Caco-2 (cell line): ENCODE data around the gene GOSR2. TPM values are rescaled to one million over a fixed set of nuclear protein-coding genes. Genes with fewer than 3 reads are reported as not detected.

Source experiments
- BruUV-seq: library from RNA; stranded (reverse); fragments of 400-500 nt; replicated peaks from 2 replicates; lab custom pipeline; 2021; lab: Mats Ljungman, UMichigan
- CTCF ChIA-PET: fragments of 300-600 bp; sonication (Branson Sonifier 250); formaldehyde crosslinking; loops from one replicate; lab custom pipeline; 2022; ENCODE audit warnings: antibody characterized with exemption; lab: Charles Lee
- POLR2A ChIA-PET: fragments of 300-600 bp; sonication (Branson Sonifier 250); formaldehyde crosslinking; loops from one replicate; lab custom pipeline; 2022; ENCODE audit warnings: antibody characterized with exemption; lab: Charles Lee
- DNase-seq, 2 experiments: peaks; one replicate each; pipeline versions ENCODE4 v3.0.0 to v3.0.0-alpha.2; 2020 to 2022
- H3K27me3 ChIP-seq: replicated peaks from 2 replicates; pipeline ENCODE4 v1.6.0; 2011; ENCODE audit warnings: low read length; ENCODE audit not compliant: control insufficient read depth, insufficient read depth
- H3K36me3 ChIP-seq: 2 replicates; pipeline ENCODE4 v1.5.1; 2011; ENCODE audit warnings: low read length; ENCODE audit not compliant: control insufficient read depth, insufficient read depth
- H3K4me1 ChIP-seq: fragments of 250-450 bp; sonication (Bioruptor Pico); 2 replicates; pipeline ENCODE4 v1.5.1; 2020; ENCODE audit warnings: mild to moderate bottlenecking
- H3K4me3 ChIP-seq: 2 replicates; pipeline ENCODE4 v1.5.1; 2011; ENCODE audit warnings: low read depth, mild to moderate bottlenecking, control low read depth, low read length
- H3K9me3 ChIP-seq: fragments of 250-450 bp; sonication (Bioruptor Pico); 2 replicates; pipeline ENCODE4 v1.5.1; 2020; ENCODE audit warnings: mild to moderate bottlenecking, moderate library complexity
- H3K27ac Mint-ChIP-seq: one replicate; pipeline ENCODE4 v1.8.0; 2022; ENCODE audit warnings: mixed read lengths; ENCODE audit not compliant: unreplicated experiment
- H3K27me3 Mint-ChIP-seq: one replicate; pipeline ENCODE4 v1.8.0; 2022; ENCODE audit warnings: mixed read lengths; ENCODE audit not compliant: insufficient read depth, unreplicated experiment
- H3K36me3 Mint-ChIP-seq: one replicate; pipeline ENCODE4 v1.8.0; 2022; ENCODE audit warnings: mild to moderate bottlenecking, mixed read lengths; ENCODE audit not compliant: insufficient read depth, unreplicated experiment
- H3K4me1 Mint-ChIP-seq: one replicate; pipeline ENCODE4 v1.8.0; 2022; ENCODE audit warnings: low read depth, mixed read lengths; ENCODE audit not compliant: unreplicated experiment
- H3K4me3 Mint-ChIP-seq: one replicate; pipeline ENCODE4 v1.8.0; 2022; ENCODE audit warnings: mild to moderate bottlenecking, moderate library complexity, mixed read lengths; ENCODE audit not compliant: unreplicated experiment
- H3K9me3 Mint-ChIP-seq: one replicate; pipeline ENCODE4 v1.8.0; 2022; ENCODE audit warnings: mixed read lengths; ENCODE audit not compliant: unreplicated experiment
- intact Hi-C: fragments of 100-400 bp; cut with micrococcal nuclease; formaldehyde crosslinking; loops from one replicate; pipeline ENCODE4 v1.10.0; 2022; ENCODE audit not compliant: unreplicated experiment
- total RNA-seq: library from RNA; stranded (reverse); gene quantifications from 2 replicates; pipeline ENCODE4 v1.2.3, GENCODE V29; 2022
- TF ChIP-seq, protein P1 (sequence below), 2 experiments: fragments of 200-600 bp in 1 of 2; IDR thresholded peaks; 1 replicate in 1 of 2; 2 replicates in 1 of 2; pipeline versions ENCODE4 v1.5.1 to v1.8.0; 2011 to 2022; ENCODE audit warnings: antibody characterized with exemption in 1 of 2, control low read depth in 1 of 2, inconsistent platforms in 1 of 2, low read depth in 1 of 2, low read length in 1 of 2, mild to moderate bottlenecking in 1 of 2, moderate library complexity in 1 of 2; ENCODE audit not compliant: insufficient read depth in 1 of 2, severe bottlenecking in 1 of 2, unreplicated experiment in 1 of 2

The GOSR2 gene
- total RNA-seq, 1 experiment from 2014 or later, result 84.0 TPM

DNA sequence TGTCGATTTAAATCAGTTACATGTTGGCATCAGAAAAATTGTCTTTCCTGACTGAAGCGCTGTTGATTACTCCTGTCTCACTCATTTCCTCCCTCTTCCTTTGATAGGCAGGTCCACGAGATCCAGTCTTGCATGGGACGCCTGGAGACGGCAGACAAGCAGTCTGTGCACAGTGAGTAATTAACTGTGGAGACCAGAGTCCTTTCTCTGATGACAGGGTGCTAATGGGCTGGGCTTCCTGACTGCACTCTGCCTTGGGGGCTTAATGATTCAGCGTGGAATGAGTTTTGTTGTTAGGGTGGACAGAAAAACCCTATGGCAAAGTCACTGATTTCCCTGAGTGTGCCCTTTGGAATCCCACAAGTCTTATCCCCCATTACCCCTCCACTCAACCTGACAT is 6.5 kb downstream of the GOSR2 start:
- Mint-ChIP-seq H3K4me3 (no peak overlapping the region), H3K27ac (no peak overlapping the region), H3K27me3 (no peaks in the 10 kb centered on the region), H3K9me3 (no peaks in the 10 kb centered on the region), H3K36me3 (peaks cover 58% of the 10 kb centered on the region), H3K4me1 (peaks cover 15% of the 10 kb centered on the region)
- POLR2A ChIA-PET, result no interaction called here
- no peak overlapping the region for H3K4me3 ChIP-seq
- DNase-seq, result no peak
- H3K4me1 ChIP-seq, result peaks cover 13% of the 10 kb centered on the region
- BruUV-seq, result no TSS peak
- intact Hi-C loops, result no loop called here
- no peaks in the 10 kb centered on the region for H3K9me3 ChIP-seq
- TF ChIP-seq, protein P1, sequence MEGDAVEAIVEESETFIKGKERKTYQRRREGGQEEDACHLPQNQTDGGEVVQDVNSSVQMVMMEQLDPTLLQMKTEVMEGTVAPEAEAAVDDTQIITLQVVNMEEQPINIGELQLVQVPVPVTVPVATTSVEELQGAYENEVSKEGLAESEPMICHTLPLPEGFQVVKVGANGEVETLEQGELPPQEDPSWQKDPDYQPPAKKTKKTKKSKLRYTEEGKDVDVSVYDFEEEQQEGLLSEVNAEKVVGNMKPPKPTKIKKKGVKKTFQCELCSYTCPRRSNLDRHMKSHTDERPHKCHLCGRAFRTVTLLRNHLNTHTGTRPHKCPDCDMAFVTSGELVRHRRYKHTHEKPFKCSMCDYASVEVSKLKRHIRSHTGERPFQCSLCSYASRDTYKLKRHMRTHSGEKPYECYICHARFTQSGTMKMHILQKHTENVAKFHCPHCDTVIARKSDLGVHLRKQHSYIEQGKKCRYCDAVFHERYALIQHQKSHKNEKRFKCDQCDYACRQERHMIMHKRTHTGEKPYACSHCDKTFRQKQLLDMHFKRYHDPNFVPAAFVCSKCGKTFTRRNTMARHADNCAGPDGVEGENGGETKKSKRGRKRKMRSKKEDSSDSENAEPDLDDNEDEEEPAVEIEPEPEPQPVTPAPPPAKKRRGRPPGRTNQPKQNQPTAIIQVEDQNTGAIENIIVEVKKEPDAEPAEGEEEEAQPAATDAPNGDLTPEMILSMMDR (IDR thresholded peaks at IDR 0.05; ENCODE audit: insufficient read depth in 1 of 2, low read depth in 1 of 2, low read length in 1 of 2, severe bottlenecking in 1 of 2, unreplicated experiment in 1 of 2), result no peak
- peaks cover 7% of the 10 kb centered on the region for H3K36me3 ChIP-seq
- CTCF ChIA-PET, result no interaction called here
- H3K27me3 ChIP-seq, result no peaks in the 10 kb centered on the region

DNA sequence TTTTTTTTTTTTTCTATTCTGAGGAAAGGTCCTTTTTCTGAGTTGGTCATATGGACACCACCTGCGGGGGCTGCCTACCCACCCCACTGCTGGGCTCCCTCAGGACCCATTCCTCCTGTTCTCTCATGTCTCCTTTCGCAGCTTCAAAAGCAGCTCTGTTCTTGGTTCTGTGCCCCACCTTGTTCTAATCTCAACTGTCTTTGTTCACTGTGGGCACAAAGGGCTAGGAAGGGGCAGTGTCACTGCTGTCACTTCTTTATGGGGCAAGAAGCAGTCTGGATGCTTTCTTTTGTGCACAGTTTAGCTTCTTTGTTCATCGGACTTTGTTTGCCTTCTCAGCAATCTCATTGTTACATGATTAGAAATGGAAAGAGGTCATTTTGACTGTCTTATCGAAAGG is 7.1 kb downstream of the GOSR2 start:
- CTCF ChIA-PET, result no interaction called here

DNA sequence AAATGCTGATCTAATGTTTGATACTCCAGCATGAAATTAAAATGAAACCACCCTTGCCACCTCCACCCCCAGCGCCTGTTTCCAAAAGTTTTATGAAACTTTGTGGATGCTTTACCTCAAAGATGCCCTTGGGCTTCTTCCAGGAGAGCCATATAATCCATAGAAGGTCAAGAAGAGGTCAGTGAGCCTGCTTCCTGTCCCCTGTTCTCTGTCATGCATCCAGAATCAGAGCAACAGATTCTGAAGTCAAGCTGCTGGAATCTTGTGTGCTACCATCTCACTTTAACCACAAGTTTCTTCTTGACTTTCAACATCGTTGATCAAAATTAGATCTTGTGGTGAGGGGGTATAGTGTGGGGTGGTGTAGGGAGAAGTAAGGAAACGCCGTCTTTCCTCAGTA is 8.6 kb downstream of the GOSR2 start:
- ChIA-PET CTCF (no interaction called here), POLR2A (no interaction called here)
- Mint-ChIP-seq H3K4me1 (peaks cover 15% of the 10 kb centered on the region), H3K27me3 (no peaks in the 10 kb centered on the region), H3K36me3 (peaks cover 70% of the 10 kb centered on the region), H3K4me3 (no peak overlapping the region), H3K9me3 (no peaks in the 10 kb centered on the region), H3K27ac (no peak overlapping the region)
- intact Hi-C loops, result no loop called here
- no TSS peak for BruUV-seq
- TF ChIP-seq, protein P1 (IDR thresholded peaks at IDR 0.05; ENCODE audit: insufficient read depth in 1 of 2, low read depth in 1 of 2, low read length in 1 of 2, severe bottlenecking in 1 of 2, unreplicated experiment in 1 of 2), result no peak
- Histone ChIP-seq H3K9me3 (no peaks in the 10 kb centered on the region), H3K4me1 (no peaks in the 10 kb centered on the region), H3K4me3 (no peak overlapping the region), H3K36me3 (peaks cover 9% of the 10 kb centered on the region), H3K27me3 (no peaks in the 10 kb centered on the region)
- DNase-seq, result no peak

More for the DNA sequence above, 7.1 kb downstream of the GOSR2 start:
- peaks cover 6% of the 10 kb centered on the region for H3K4me1 ChIP-seq
- H3K36me3 Mint-ChIP-seq, result peaks cover 59% of the 10 kb centered on the region
- no peaks in the 10 kb centered on the region for H3K9me3 Mint-ChIP-seq
- no peak overlapping the region for H3K27ac Mint-ChIP-seq
- peaks cover 15% of the 10 kb centered on the region for H3K4me1 Mint-ChIP-seq
- no peaks in the 10 kb centered on the region for H3K27me3 ChIP-seq
- DNase-seq, result no peak
- no peaks in the 10 kb centered on the region for H3K27me3 Mint-ChIP-seq
- H3K4me3 ChIP-seq, result no peak overlapping the region
- POLR2A ChIA-PET, result no interaction called here
- BruUV-seq, result no TSS peak
- no peak overlapping the region for H3K4me3 Mint-ChIP-seq
- no peaks in the 10 kb centered on the region for H3K9me3 ChIP-seq
- TF ChIP-seq, protein P1 (IDR thresholded peaks at IDR 0.05; ENCODE audit: insufficient read depth in 1 of 2, low read depth in 1 of 2, low read length in 1 of 2, severe bottlenecking in 1 of 2, unreplicated experiment in 1 of 2), result no peak
- peaks cover 7% of the 10 kb centered on the region for H3K36me3 ChIP-seq
- intact Hi-C loops, result no loop called here
